ENCODE data around the gene OPHN1. TPM values are rescaled to one million over a fixed set of nuclear protein-coding genes. Genes with fewer than 3 reads are reported as not detected.
"Not testable (repeated sequence)": the region's sequence is repeated elsewhere in the genome, so short reads cannot be mapped to it uniquely, and the experiment has no call there.

The OPHN1 gene
- polyA plus RNA-seq, 1 experiment: 5.9 TPM

- Histone ChIP-seq H3K36me3 (ENCODE audit: control insufficient read depth, insufficient read depth, low read length) (no peaks in the 10 kb centered on the region), H3K27me3 (ENCODE audit: control insufficient read depth, insufficient read depth, low read length) (no peaks in the 10 kb centered on the region), H3K4me3 (ENCODE audit: low read depth, low read length) (no peak overlapping the region)
- ChIA-PET CTCF (interaction anchor here (0.6 kb wide), 1 partner anchor 521 kb away, joined by 3 read pairs; no protein-coding TSS in a partner anchor), POLR2A (no interaction called here)
- TF ChIP-seq CTCF (IDR thresholded peaks at IDR 0.05; ENCODE audit: insufficient read depth, low read depth, low read length): no peak
- no peak for DNase-seq (ENCODE audit: low read depth)
Observed at GRCh38 chrX:68284281-68284904, 148.9 kb downstream of the OPHN1 start.

DNA sequence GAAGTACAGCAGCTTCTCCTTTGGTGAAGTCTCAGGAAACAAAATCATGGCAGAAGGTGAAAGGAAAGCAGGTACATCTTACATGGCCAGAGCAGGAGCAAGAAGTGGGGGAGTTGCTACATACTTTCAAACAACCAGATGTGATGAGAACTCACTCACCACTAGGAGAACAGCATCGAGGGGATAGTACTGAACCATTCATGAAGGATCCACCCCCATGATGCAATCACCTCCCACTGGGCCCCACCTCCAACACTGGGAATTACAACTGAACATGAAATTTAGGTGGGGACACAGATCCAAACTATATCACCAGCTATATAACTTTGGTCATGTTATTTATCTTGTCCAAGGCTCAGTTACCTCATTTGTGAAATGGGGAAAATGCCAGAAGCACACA, 159.4 kb downstream of the OPHN1 start:
- ChIA-PET POLR2A (no interaction called here), CTCF (no interaction called here)
- Histone ChIP-seq H3K27me3 (ENCODE audit: control insufficient read depth, insufficient read depth, low read length) (no peaks in the 10 kb centered on the region), H3K4me3 (ENCODE audit: low read depth, low read length) (no peak overlapping the region), H3K36me3 (ENCODE audit: control insufficient read depth, insufficient read depth, low read length) (no peaks in the 10 kb centered on the region)
- TF ChIP-seq CTCF (IDR thresholded peaks at IDR 0.05; ENCODE audit: insufficient read depth, low read depth, low read length): no peak
- DNase-seq (ENCODE audit: low read depth): no peak

GRCh38 chrX:68264793-68265192, 168.5 kb downstream of the OPHN1 start:
- H3K36me3 ChIP-seq (ENCODE audit: control insufficient read depth, insufficient read depth, low read length); DNase-seq (ENCODE audit: low read depth); H3K4me3 ChIP-seq (ENCODE audit: low read depth, low read length); H3K27me3 ChIP-seq (ENCODE audit: control insufficient read depth, insufficient read depth, low read length); POLR2A ChIA-PET; CTCF ChIA-PET: not testable (repeated sequence)

GRCh38 chrX:68261060-68261672, 172.1 kb downstream of the OPHN1 start:
- Histone ChIP-seq H3K27me3 (ENCODE audit: control insufficient read depth, insufficient read depth, low read length) (no peaks in the 10 kb centered on the region), H3K4me3 (ENCODE audit: low read depth, low read length) (no peak overlapping the region), H3K36me3 (ENCODE audit: control insufficient read depth, insufficient read depth, low read length) (no peaks in the 10 kb centered on the region)
- no peak for TF ChIP-seq CTCF (IDR thresholded peaks at IDR 0.05; ENCODE audit: insufficient read depth, low read depth, low read length)
- ChIA-PET CTCF (no interaction called here), POLR2A (no interaction called here)
- DNase-seq (ENCODE audit: low read depth): no peak

DNA sequence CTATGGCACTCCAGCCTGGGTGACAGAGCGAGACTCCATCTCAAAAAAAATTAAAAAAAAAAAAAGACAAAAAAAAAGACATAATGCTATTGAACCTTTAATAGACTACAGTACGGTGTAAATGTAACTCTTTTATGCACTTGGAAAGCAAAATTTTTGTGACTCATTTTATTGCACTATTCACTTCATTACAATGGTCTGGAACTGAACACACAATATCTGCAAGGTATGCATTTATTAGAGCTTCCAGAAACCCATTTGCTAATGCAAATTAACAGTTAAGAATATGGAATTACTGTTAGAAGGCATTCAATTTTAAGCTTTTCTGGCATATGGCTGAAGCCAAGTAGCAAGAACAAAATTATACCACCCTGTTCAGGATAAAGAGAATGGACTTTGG, 176.3 kb downstream of the OPHN1 start:
- no peaks in the 10 kb centered on the region for H3K27me3 ChIP-seq (ENCODE audit: control insufficient read depth, insufficient read depth, low read length)
- no peaks in the 10 kb centered on the region for H3K36me3 ChIP-seq (ENCODE audit: control insufficient read depth, insufficient read depth, low read length)
- H3K4me3 ChIP-seq (ENCODE audit: low read depth, low read length): no peak overlapping the region
- TF ChIP-seq CTCF (IDR thresholded peaks at IDR 0.05; ENCODE audit: insufficient read depth, low read depth, low read length): no peak
- ChIA-PET POLR2A (no interaction called here), CTCF (interaction anchor here (0.6 kb wide), 1 partner anchor 82 kb away, joined by 3 read pairs; no protein-coding TSS in a partner anchor)
- no peak for DNase-seq (ENCODE audit: low read depth)

Measured in BJ (cell line).